CD4-positive, alpha-beta T cell treated with Interleukin-21 for 1 hour (primary cell): Measurements from ENCODE around the gene MEOX2.

Experiments used
- DNase-seq: peaks from one replicate; pipeline ENCODE4 v3.0.0-alpha.2; 2020

The MEOX2 gene

GRCh38 chr7:15686295-15686956, at the start of gene MEOX2:
Gene MEOX2, minus strand, starts transcription at chr7:15686683. Its CDS starts 281 bp downstream, at chr7:15686402.
- no peak for DNase-seq

- DNase-seq = no peak
These were observed 43.3 kb upstream of the MEOX2 start for GRCh38 chr7:15729746-15730145.

GRCh38 chr7:15725051-15725450, 38.6 kb upstream of the MEOX2 start:
- DNase-seq = no peak

GRCh38 chr7:15723841-15724240, 37.4 kb upstream of the MEOX2 start:
- no peak for DNase-seq

- no peak for DNase-seq
These were observed 34.5 kb upstream of the MEOX2 start for GRCh38 chr7:15720849-15721471.

GRCh38 chr7:15719311-15719710, 32.8 kb upstream of the MEOX2 start:
- DNase-seq = no peak

- DNase-seq = no peak
These were observed 29.0 kb upstream of the MEOX2 start for GRCh38 chr7:15715435-15715834.

- no peak for DNase-seq
These were observed 23.5 kb upstream of the MEOX2 start for GRCh38 chr7:15709978-15710377.

- no peak for DNase-seq
These were observed 21.1 kb upstream of the MEOX2 start for GRCh38 chr7:15707570-15707969.

GRCh38 chr7:15703732-15704131, 17.2 kb upstream of the MEOX2 start:
- no peak for DNase-seq

- no peak for DNase-seq
These were observed 6.1 kb upstream of the MEOX2 start for GRCh38 chr7:15692501-15693020.

- DNase-seq = no peak
These were observed 2.4 kb upstream of the MEOX2 start for GRCh38 chr7:15688911-15689310.

- DNase-seq = no peak
These were observed 1.8 kb upstream of the MEOX2 start for GRCh38 chr7:15688279-15688626.

GRCh38 chr7:15687546-15688278, 1.2 kb upstream of the MEOX2 start:
- DNase-seq = no peak

- no peak for DNase-seq
These were observed 568 bp upstream of the MEOX2 start for GRCh38 chr7:15686957-15687545.

GRCh38 chr7:15685358-15686294, 857 bp downstream of the MEOX2 start:
- no peak for DNase-seq

GRCh38 chr7:15684871-15685270, 1.6 kb downstream of the MEOX2 start:
- no peak for DNase-seq

- no peak for DNase-seq
These were observed 2.2 kb downstream of the MEOX2 start for GRCh38 chr7:15684111-15684800.

- no peak for DNase-seq
These were observed 3.7 kb downstream of the MEOX2 start for GRCh38 chr7:15682751-15683245.

- DNase-seq = no peak
These were observed 4.4 kb downstream of the MEOX2 start for GRCh38 chr7:15682111-15682510.

- DNase-seq = no peak
These were observed 4.9 kb downstream of the MEOX2 start for GRCh38 chr7:15681631-15682030.

- no peak for DNase-seq
These were observed 5.3 kb downstream of the MEOX2 start for GRCh38 chr7:15681186-15681585.
